Astrocyte of the cerebellum (primary cell): ENCODE results near the gene PSMB9.

Experiments used
- DNase-seq: peaks from one replicate; pipeline ENCODE4 v3.0.0-alpha.2; 2011; ENCODE audit warnings: low read depth
- H3K4me3 ChIP-seq: 2 replicates; pipeline ENCODE4 v1.5.1; 2011; ENCODE audit warnings: mild to moderate bottlenecking, low read depth, low read length, moderate library complexity
- CTCF ChIP-seq: IDR thresholded peaks from 2 replicates; pipeline ENCODE4 v1.5.1; 2012; ENCODE audit warnings: low read length, low read depth, moderate library complexity, mild to moderate bottlenecking; ENCODE audit errors: missing control alignments
- in situ Hi-C: cut with HindIII; loops from 2 replicates; pipeline ENCODE4 v1.10.0; 2017; ENCODE audit warnings: low sequenced_read_pairs

Gene PSMB9

GRCh38 chr6:32830936-32831335, 23.1 kb upstream of the PSMB9 start:
- DNase-seq, result no peak
- no peak for TF ChIP-seq CTCF
- in situ Hi-C loops, result no loop called here
- H3K4me3 ChIP-seq, result no peak overlapping the region

GRCh38 chr6:32832535-32832934, 21.5 kb upstream of the PSMB9 start:
- in situ Hi-C loops, result no loop called here
- no peak for DNase-seq
- H3K4me3 ChIP-seq, result no peak overlapping the region
- TF ChIP-seq CTCF, result no peak

- no peak for TF ChIP-seq CTCF
- in situ Hi-C loops, result no loop called here
- H3K4me3 ChIP-seq, result no peak overlapping the region
- DNase-seq, result no peak
Observed at GRCh38 chr6:32833664-32834063, 20.3 kb upstream of the PSMB9 start.

- TF ChIP-seq CTCF, result no peak
- DNase-seq, result no peak
- no peak overlapping the region for H3K4me3 ChIP-seq
- in situ Hi-C loops, result no loop called here
Observed at GRCh38 chr6:32835167-32835893, 18.7 kb upstream of the PSMB9 start.

GRCh38 chr6:32836873-32837272, 17.1 kb upstream of the PSMB9 start:
- in situ Hi-C loops, result no loop called here
- no peak for DNase-seq
- no peak for TF ChIP-seq CTCF
- H3K4me3 ChIP-seq, result no peak overlapping the region

- in situ Hi-C loops, result no loop called here
- no peak for DNase-seq
- peak overlapping the region; percentile 69 for H3K4me3 ChIP-seq
- TF ChIP-seq CTCF, result no peak
Observed at GRCh38 chr6:32837651-32838113, 16.3 kb upstream of the PSMB9 start.
